Aorta (tissue), 5 donors: ENCODE data around the gene ABCC2. TPM values are rescaled to one million over a fixed set of nuclear protein-coding genes. Genes with fewer than 3 reads are reported as not detected.
"Not testable (repeated sequence)": the region's sequence is repeated elsewhere in the genome, so short reads cannot be mapped to it uniquely, and the experiment has no call there.

Source experiments
- ATAC-seq: fragments of 200-7000 bp; cut with Tn5 transposase; one replicate; pipeline ENCODE4 v1.9.1; 2022; ENCODE audit warnings: moderate library complexity; ENCODE audit not compliant: low FRiP score
- DNase-seq, 2 donors: peaks; one replicate each; pipeline ENCODE4 v3.0.0-alpha.2; 2020
- H3K27ac ChIP-seq, 2 donors: one replicate each; pipeline ENCODE4 v1.5.1; 2013; ENCODE audit warnings: low read length in 2 of 2, mild to moderate bottlenecking in 2 of 2, moderate library complexity in 2 of 2, control low read depth in 1 of 2, inconsistent platforms in 1 of 2, low read depth in 1 of 2
- H3K27me3 ChIP-seq, 2 donors: one replicate each; pipeline ENCODE4 v1.6.1; 2013; ENCODE audit warnings: control low read depth in 1 of 2, low read length in 1 of 2, mild to moderate bottlenecking in 1 of 2, moderate library complexity in 1 of 2; ENCODE audit not compliant: insufficient read depth in 2 of 2, control insufficient read depth in 1 of 2
- H3K36me3 ChIP-seq, 2 donors: one replicate each; pipeline ENCODE4 v1.6.1; 2013; ENCODE audit warnings: control low read depth in 1 of 2, low read length in 1 of 2, mild to moderate bottlenecking in 1 of 2; ENCODE audit not compliant: insufficient read depth in 2 of 2, control insufficient read depth in 1 of 2
- H3K4me1 ChIP-seq, 2 donors: one replicate each; pipeline ENCODE4 v1.6.1; 2013; ENCODE audit warnings: low read length in 2 of 2, control low read depth in 1 of 2, mild to moderate bottlenecking in 1 of 2, moderate library complexity in 1 of 2; ENCODE audit not compliant: insufficient read depth in 2 of 2, control insufficient read depth in 1 of 2
- H3K4me3 ChIP-seq, 2 donors: one replicate each; pipeline ENCODE4 v1.5.1; 2013; ENCODE audit warnings: low read length in 2 of 2, control low read depth in 1 of 2, mild to moderate bottlenecking in 1 of 2
- H3K9me3 ChIP-seq: one replicate; pipeline ENCODE4 v1.6.1; 2013; ENCODE audit warnings: mild to moderate bottlenecking, low read length; ENCODE audit not compliant: control insufficient read depth
- WGBS, 2 donors: extraction: QIAGEN DNeasy Blood & Tissue Kit; methylation state at CpG; one replicate each; pipeline ENCODE4 v1.1.7; 2013; 5-methylcytosine and 5-hydroxymethylcytosine counted together
- intact Hi-C, 2 donors: fragments of 100-400 bp; cut with DNase I; formaldehyde crosslinking; loops; one replicate each; pipeline versions ENCODE4 v1.14.2 to v1.15.0; 2022
- long read RNA-seq, 2 donors: library from polyadenylated mRNA; unstranded; transcript quantifications; one replicate each; pipeline ENCODE4 v2.0.0, GENCODE V29; 2020 to 2021
- polyA plus RNA-seq, 2 donors: library from polyadenylated mRNA; stranded (reverse); fragments of 200-250 nt; gene quantifications; one replicate each; pipeline ENCODE4 v1.2.3, GENCODE V29; 2013
- total RNA-seq, 2 donors: library from RNA; stranded (reverse); fragmentation: NEBNext Ultra II Directional; extraction: Animal tissue kit (Norgen Biotek cat#: 25700); gene quantifications; one replicate each; pipeline ENCODE4 v1.2.1, GENCODE V29; 2021
- donor health status: healthy with polysubstance abuse.
- donor health status: Bipolar disorder and iron deficiency.
- donor health status: DM: no; HTN: no; CAD: no.
- donor health status: DM: no; HTN: no; CAD: no.
- donor health status: DM: yes; HTN: yes; CAD: no.

The ABCC2 gene
- total RNA-seq (1 to 10 TPM; 2.8 to 4.5 TPM), polyA plus RNA-seq (1 to 10 TPM in 1 of 2 donors, under 1 TPM in 1; 0.33 to 2.5 TPM)
- long read RNA-seq, donor 1, partial matches to known transcripts = 1 of 1 reads
- long read RNA-seq, donor 1, other reads (novel, unspliced or antisense) = 0 of 1 reads
- long read RNA-seq, donor 2, partial matches to known transcripts = 0 of 2 reads
- long read RNA-seq, donor 2, other reads (novel, unspliced or antisense) = 2 of 2 reads

GRCh38 chr10:99782447-99783286 is at the start of gene ABCC2:
Gene ABCC2 (plus strand): TSS chr10:99782640. CDS start chr10:99782845, 205 bp downstream.
- Histone ChIP-seq H3K27me3 (no peaks in the 10 kb centered on the region), H3K36me3 (no peaks in the 10 kb centered on the region), H3K9me3 (no peaks in the 10 kb centered on the region), H3K4me3 (no peak within 1 kb of the TSS), H3K27ac (no peak within 1 kb of the TSS), H3K4me1 (no peaks in the 10 kb centered on the region)
- intact Hi-C loops = no loop called here
- DNase-seq (no peak), ATAC-seq (no peak)
- WGBS, 2 donors = 84 to 88% methylated on average over 7 of the region's 7 CpGs

- Histone ChIP-seq H3K27ac (no peak overlapping the region), H3K4me3 (no peak overlapping the region), H3K4me1 (no peaks in the 10 kb centered on the region), H3K9me3 (no peaks in the 10 kb centered on the region), H3K27me3 (no peaks in the 10 kb centered on the region), H3K36me3 (no peaks in the 10 kb centered on the region)
- ATAC-seq (no peak), DNase-seq (no peak)
- 90 to 93% methylated on average over 8 of the region's 8 CpGs for WGBS, 2 donors
- intact Hi-C loops = loop anchor here (5.0 to 10.0 kb wide), 2 partner anchors 54 to 109 kb away; partner anchors contain the start of gene SLC25A28 (in 2 of the 2)
Measured at GRCh38 chr10:99733366-99733765, 49.1 kb upstream of the ABCC2 start.

GRCh38 chr10:99734111-99734510 is 48.3 kb upstream of the ABCC2 start:
- not testable (repeated sequence) for DNase-seq, H3K36me3 ChIP-seq, H3K27me3 ChIP-seq, H3K4me1 ChIP-seq, H3K9me3 ChIP-seq, H3K4me3 ChIP-seq, ATAC-seq, H3K27ac ChIP-seq
- WGBS, 2 donors = 96 to 98% methylated on average over 10 of the region's 10 CpGs
- intact Hi-C loops = loop anchor here (5.0 to 10.0 kb wide), 2 partner anchors 53 to 109 kb away; partner anchors contain the start of gene SLC25A28 (in 2 of the 2)

GRCh38 chr10:99740260-99740659 is 42.2 kb upstream of the ABCC2 start:
- Histone ChIP-seq H3K36me3 (peaks cover 0 to 9% of the 10 kb centered on the region in 2 donors), H3K4me3 (no peak overlapping the region), H3K4me1 (no peaks in the 10 kb centered on the region), H3K27me3 (no peaks in the 10 kb centered on the region), H3K27ac (no peak overlapping the region), H3K9me3 (no peaks in the 10 kb centered on the region)
- ATAC-seq (no peak), DNase-seq (no peak)
- intact Hi-C loops = loop anchor here in 1 of 2 donors (10.0 kb wide), 2 partner anchors 305 to 445 kb away; partner anchors contain the start of genes ERLIN1 and GOT1
- WGBS, 2 donors = 92 to 97% methylated on average over 2 of the region's 2 CpGs

GRCh38 chr10:99740933-99741559 is 41.4 kb upstream of the ABCC2 start:
- 96 to 98% methylated on average over 3 of the region's 3 CpGs for WGBS, 2 donors
- H3K9me3 ChIP-seq = no peaks in the 10 kb centered on the region
- no peak for DNase-seq
- no peak overlapping the region for H3K27ac ChIP-seq
- no peak overlapping the region for H3K4me3 ChIP-seq
- no peaks in the 10 kb centered on the region for H3K4me1 ChIP-seq
- H3K27me3 ChIP-seq = no peaks in the 10 kb centered on the region
- no peak for ATAC-seq
- H3K36me3 ChIP-seq = peaks cover 0 to 9% of the 10 kb centered on the region in 2 donors
- intact Hi-C loops = loop anchor here in 1 of 2 donors (10.0 kb wide), 2 partner anchors 306 to 444 kb away; partner anchors contain the start of genes ERLIN1 and GOT1

- Histone ChIP-seq H3K4me3 (no peak overlapping the region), H3K4me1 (no peaks in the 10 kb centered on the region), H3K36me3 (peaks cover 0 to 9% of the 10 kb centered on the region in 2 donors), H3K27me3 (no peaks in the 10 kb centered on the region), H3K27ac (no peak overlapping the region), H3K9me3 (no peaks in the 10 kb centered on the region)
- ATAC-seq (no peak), DNase-seq (no peak)
- intact Hi-C loops = loop anchor here in 1 of 2 donors (10.0 kb wide), 2 partner anchors 307 to 443 kb away; partner anchors contain the start of genes ERLIN1 and GOT1
Measured at GRCh38 chr10:99742254-99742653, 40.2 kb upstream of the ABCC2 start.

- Histone ChIP-seq H3K4me3 (no peak overlapping the region), H3K9me3 (no peaks in the 10 kb centered on the region), H3K27ac (peak overlapping the region in 1 of 2 donors; percentile 12), H3K27me3 (no peaks in the 10 kb centered on the region), H3K4me1 (no peaks in the 10 kb centered on the region), H3K36me3 (peaks cover 1 to 9% of the 10 kb centered on the region in 2 donors)
- intact Hi-C loops = loop anchor here in 1 of 2 donors (10.0 kb wide), 2 partner anchors 308 to 442 kb away; partner anchors contain the start of genes ERLIN1 and GOT1
- ATAC-seq (no peak), DNase-seq (no peak)
- WGBS, 2 donors = 80 to 81% methylated on average over 2 of the region's 2 CpGs
Measured at GRCh38 chr10:99742701-99743100, 39.7 kb upstream of the ABCC2 start.

GRCh38 chr10:99743841-99744240 is 38.6 kb upstream of the ABCC2 start:
- H3K9me3 ChIP-seq = no peaks in the 10 kb centered on the region
- H3K4me3 ChIP-seq = no peak overlapping the region
- H3K4me1 ChIP-seq = no peaks in the 10 kb centered on the region
- no peak for ATAC-seq
- WGBS, 2 donors = 18 to 22% methylated on average over 3 of the region's 3 CpGs
- no peak for DNase-seq
- intact Hi-C loops = loop anchor here in 1 of 2 donors (10.0 kb wide), 2 partner anchors 309 to 441 kb away; partner anchors contain the start of genes ERLIN1 and GOT1
- H3K36me3 ChIP-seq = peaks cover 1 to 9% of the 10 kb centered on the region in 2 donors
- no peaks in the 10 kb centered on the region for H3K27me3 ChIP-seq
- no peak overlapping the region for H3K27ac ChIP-seq
